ENCODE results near the gene TCF3.

GRCh38 chr19:1566392-1567115, 85.9 kb downstream of the TCF3 start:
- peak; percentile 79 for TF ChIP-seq POLR2AphosphoS5 (IDR thresholded peaks at IDR 0.05)
- TF ChIP-seq, protein P1, sequence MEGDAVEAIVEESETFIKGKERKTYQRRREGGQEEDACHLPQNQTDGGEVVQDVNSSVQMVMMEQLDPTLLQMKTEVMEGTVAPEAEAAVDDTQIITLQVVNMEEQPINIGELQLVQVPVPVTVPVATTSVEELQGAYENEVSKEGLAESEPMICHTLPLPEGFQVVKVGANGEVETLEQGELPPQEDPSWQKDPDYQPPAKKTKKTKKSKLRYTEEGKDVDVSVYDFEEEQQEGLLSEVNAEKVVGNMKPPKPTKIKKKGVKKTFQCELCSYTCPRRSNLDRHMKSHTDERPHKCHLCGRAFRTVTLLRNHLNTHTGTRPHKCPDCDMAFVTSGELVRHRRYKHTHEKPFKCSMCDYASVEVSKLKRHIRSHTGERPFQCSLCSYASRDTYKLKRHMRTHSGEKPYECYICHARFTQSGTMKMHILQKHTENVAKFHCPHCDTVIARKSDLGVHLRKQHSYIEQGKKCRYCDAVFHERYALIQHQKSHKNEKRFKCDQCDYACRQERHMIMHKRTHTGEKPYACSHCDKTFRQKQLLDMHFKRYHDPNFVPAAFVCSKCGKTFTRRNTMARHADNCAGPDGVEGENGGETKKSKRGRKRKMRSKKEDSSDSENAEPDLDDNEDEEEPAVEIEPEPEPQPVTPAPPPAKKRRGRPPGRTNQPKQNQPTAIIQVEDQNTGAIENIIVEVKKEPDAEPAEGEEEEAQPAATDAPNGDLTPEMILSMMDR (IDR thresholded peaks at IDR 0.05), result peak in 1 of 4 experiments; percentile 8
- TF ChIP-seq POLR2A (IDR thresholded peaks at IDR 0.05), result peak; percentile 85
